Measurements from ENCODE around the gene NOX5.

GRCh38 chr15:69087366-69087976, 73.0 kb downstream of the NOX5 start:
- TF ChIP-seq CTCF (IDR thresholded peaks at IDR 0.05 in 8 of 11, conservative IDR thresholded peaks at IDR 0.05 in 3 of 11): no peak
- no peak for TF ChIP-seq POLR2A (IDR thresholded peaks at IDR 0.05)
- no peak for TF ChIP-seq POLR2AphosphoS5 (IDR thresholded peaks at IDR 0.05)
